DMS79 treated with DMSO at 0.1 percent for 48 hours (cell line): ENCODE measurements around the gene S100Z.

Experiments used
- DNase-seq: peaks from one replicate; lab custom pipeline; 2025; lab: John Stamatoyannopoulos, UW

The S100Z gene

DNA sequence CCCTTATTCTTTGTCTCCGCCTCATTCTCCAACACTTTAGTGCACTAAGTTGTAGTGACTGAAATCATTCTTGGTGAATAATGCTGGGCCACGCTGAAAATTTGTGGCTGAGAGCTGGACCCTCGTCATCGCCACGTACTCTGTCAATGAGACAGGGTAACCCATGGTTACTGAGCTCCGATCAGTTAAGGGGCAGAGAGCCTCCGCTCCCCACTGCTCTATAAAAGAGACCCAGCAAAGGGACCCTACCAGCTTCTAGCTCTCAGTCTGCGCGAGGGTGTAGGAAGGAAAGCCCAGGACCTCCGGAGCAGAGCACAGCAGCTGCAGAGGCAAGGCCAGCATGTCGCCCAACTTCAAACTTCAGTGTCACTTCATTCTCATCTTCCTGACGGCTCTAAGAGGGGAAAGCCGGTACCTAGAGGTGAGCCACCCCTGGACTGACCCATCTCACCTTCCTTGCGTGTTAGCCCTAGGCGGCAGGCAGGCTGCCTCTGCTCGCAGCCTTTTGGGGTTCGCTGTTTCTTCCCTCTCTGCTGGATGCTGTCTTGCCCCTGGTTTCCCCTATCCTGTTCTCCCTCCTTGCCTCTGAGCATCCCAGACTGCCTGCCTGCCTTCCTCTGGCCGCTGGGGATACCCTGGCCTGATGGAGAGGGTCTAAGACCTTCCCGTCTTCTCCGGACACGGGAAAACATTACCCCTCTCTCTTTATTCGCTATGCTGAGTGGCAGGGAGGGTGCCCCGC is 103.2 kb downstream of the S100Z start, which contains the start of gene CRHBP:
Gene CRHBP, plus strand, starts transcription at position 251 of the 742 bp plus-strand sequence. Its CDS starts 90 bp downstream, at position 341.
- no peak for DNase-seq

DNA sequence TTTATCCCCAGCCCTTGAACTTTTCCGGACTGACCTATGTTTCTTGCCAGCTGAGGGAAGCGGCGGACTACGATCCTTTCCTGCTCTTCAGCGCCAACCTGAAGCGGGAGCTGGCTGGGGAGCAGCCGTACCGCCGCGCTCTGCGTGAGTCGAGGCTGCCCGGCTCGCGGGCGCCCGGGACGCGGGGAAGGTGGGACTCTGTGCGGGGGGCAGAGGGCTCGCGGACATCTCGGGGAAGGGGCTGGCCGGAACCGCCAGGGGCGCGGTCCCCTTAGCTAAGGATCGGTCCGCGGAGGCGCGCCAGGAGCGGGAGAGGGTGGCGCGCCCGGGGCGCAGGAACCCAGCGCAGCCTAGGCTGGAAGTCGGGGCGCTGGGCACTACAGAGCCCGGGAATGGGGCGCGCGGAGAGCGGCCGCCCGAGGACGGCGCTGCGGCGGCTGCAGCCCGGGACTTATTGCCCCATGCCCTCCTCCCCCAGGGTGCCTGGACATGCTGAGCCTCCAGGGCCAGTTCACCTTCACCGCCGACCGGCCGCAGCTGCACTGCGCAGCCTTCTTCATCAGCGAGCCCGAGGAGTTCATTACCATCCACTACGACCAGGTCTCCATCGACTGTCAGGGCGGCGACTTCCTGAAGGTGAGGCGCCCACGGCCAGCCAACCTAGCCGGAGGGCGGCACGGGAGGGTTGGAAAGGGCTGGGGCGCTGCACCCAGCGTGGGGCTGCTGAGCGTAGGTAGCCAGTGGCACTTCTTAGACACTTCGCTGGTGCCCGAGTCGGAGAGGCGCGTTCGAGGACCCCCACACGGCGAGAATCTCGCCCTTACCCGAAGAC is 104.0 kb downstream of the S100Z start:
- DNase-seq, result no peak

DNA sequence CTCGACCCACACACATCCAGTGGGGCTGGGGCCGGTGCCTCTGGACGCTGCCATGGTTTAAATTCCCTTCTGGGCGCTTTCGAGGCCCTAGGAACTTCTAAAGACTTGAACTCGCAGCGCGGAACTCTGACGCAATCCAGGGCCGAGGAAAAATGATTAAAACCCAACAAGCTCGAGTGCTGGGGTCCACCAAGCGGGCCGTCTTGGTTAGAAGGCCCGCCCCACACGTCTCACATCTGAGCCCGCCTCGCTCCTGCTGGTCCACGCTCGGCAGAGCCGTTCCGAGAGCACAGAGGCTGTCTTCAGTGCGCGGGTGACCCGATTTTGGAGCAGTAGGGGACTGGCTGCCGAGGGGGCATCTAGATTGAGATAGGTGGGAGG is 104.6 kb downstream of the S100Z start:
- no peak for DNase-seq

DNA sequence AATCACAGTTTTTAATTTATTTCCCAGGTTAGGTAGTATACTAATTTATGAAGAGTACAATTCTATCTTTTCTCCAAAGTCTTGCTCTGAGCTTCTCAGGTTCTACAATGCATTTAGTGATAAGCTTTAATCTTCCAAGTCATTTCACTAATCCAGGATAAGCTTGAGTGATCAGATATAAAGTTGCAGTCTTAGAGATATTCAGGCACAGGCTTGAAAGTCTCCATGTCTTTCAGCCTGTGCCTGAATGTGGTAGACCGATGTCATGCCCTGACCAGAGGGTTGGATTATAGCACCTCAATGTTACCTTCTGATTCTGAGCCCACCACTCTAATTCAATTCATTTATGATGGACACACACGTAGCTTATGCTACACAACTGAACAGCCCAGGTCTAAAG is 106.2 kb downstream of the S100Z start:
- no peak for DNase-seq

DNA sequence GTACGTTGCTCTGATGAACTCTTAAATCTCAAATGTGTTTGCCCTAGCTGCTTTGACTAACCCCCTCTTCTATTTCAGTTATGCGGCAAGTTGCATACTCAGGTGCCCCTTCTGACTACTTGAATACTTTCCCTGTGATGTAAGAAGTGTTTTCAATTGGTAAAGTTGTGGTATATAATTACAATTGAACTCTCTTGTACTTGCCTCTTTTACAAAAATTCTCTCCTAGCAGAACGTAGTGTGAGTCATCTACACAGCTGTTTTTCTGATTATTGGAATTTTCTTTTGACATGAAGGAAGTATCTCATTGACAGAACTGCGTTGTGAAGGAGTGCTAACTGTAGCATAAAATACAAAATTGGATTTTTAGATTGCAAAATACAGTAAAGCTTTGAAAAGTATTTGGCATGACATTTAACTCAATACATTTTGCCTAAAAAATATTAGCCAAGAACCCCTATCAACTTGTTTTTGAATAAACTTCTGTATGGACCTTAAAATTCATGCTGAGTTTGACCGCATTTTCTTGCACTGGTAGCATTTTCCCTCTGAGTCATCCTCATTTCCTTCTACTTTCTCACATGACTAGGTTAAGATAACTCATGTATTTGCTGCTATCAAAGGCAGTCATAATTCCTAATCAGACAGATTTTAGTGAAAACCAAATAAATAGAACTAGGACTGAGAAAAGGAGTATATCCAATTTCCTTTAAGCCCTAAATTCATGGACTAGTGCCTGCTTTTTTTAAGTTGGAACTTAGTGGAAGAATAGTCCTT is 109.4 kb downstream of the S100Z start:
- no peak for DNase-seq

DNA sequence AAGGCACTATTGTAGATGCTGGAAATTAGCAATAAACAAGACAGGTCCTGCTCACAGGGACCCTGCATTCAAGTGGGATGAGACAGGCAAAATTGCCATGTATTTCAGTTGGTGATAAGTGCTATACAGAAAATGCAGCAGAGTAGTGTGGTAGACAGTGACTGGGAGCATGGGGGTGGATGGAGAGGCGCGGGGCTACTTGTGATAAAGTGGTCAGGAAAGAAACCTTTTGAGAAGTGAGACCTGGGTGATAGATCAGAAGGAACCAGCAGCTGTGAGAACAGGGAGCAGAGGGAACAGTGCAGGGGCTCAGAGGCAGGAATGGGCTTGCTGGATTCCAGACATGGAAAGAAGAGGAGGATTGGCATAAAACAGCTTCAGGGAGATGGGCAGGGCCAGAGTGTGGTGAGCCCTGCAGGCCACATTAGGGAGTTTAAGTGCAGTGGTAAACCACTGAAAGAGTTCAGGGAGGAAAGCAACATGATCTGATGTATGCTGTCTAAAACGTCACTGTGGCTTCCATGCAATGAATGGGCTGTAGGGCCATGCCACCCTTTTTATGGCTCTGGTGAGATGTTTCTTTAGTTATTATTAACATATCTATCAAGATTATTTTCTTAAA is 110.3 kb downstream of the S100Z start:
- no peak for DNase-seq

DNA sequence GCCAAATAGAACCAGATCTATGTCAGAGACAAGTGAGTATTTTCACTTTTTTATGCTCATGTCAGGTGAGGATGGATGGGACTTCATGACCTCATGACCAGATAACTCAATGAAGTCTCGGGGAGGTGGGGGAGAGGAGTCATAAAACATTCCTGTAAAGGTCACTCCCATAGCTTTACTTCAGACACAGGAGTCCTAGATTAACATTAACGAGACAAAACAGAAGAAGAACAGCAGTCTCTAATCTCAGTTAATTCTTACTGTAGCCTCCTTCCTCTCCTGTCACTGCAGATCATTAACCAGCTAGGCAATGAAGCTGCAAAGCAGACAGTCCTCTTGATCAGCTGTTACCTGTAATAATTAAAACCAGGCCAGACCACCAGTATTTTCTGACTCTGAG is 114.2 kb downstream of the S100Z start:
- DNase-seq, result no peak
